Measurements from ENCODE around the gene SLAMF9. TPM values are rescaled to one million over a fixed set of nuclear protein-coding genes. Genes with fewer than 3 reads are reported as not detected.

SLAMF9 gene
- total RNA-seq, 1 experiment from 2014 or later = 0.94 TPM

DNA sequence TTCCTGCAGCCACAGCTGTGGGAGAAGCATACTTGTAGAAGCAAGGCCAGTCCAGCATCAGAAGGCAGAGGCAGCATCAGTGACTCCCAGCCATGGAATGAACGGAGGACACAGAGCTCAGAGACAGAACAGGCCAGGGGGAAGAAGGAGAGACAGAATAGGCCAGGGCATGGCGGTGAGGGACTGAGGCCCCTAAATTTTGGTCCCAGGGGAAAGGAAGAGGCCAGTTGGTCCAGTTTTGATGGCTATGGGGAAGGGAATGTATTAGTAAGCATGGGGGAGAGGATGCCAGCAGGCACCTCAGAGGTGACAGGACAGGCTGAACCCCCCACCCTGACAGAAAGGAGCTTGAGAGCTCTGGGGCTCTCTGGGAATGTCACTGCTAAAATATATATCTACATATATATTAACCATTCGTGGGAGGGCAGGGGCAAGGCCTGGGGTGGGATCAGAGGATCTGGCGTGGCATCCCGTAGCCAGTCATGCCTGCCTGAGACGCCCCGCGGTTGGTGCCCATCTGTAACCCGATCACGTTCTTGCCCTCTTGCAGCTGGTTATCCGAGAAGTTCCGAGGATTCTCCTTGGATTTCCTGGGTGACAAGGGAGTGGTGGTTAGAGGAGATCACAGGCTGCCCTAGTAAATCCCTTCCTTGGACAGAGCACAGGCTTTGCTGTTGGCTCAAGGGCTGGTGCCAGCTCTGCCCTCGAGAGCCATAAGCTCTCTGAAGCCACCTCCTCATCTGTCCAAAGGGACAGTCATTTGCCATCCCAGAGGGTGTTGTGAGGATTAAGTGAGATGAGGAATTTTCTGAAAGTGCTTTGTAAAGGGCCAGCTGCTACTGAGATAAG lies 35.5 kb downstream of the SLAMF9 start:
- ChIA-PET CTCF (no interaction called here), POLR2A (ENCODE audit: unreplicated experiment) (interaction anchor here (0.6 kb wide), 1 partner anchor 248 kb away, joined by 3 read pairs; no protein-coding TSS in a partner anchor)
- DNase-seq = no peak
- Histone ChIP-seq H3K4me2 (peak overlapping the region; percentile 47), H3K27ac (peak overlapping the region; percentile 79), H3K9me2 (ENCODE audit: insufficient read depth) (no peaks in the 10 kb centered on the region), H3K79me2 (ENCODE audit: low read depth) (peaks cover 50% of the 10 kb centered on the region), H3K4me1 (replicated peaks; ENCODE audit: insufficient read depth) (peaks cover 99% of the 10 kb centered on the region), H3K4me3 (no peak overlapping the region), H2AFZ (no peak overlapping the region), H3K27me3 (ENCODE audit: insufficient read depth, low read depth) (no peaks in the 10 kb centered on the region), H3K36me3 (ENCODE audit: low read depth) (peaks cover 28% of the 10 kb centered on the region), H3K9me3 (ENCODE audit: insufficient read depth, low read depth) (no peaks in the 10 kb centered on the region), H4K20me1 (ENCODE audit: insufficient read depth) (peaks cover 25% of the 10 kb centered on the region), H3F3A (ENCODE audit: insufficient read depth, low read depth) (peaks cover 68% of the 10 kb centered on the region)
- TF ChIP-seq CTCF (conservative IDR thresholded peaks at IDR 0.05) (no peak), EZH2 (IDR thresholded peaks at IDR 0.05; ENCODE audit: low read depth) (no peak)
- intact Hi-C loops (cut with micrococcal nuclease; ENCODE audit: unreplicated experiment) = no loop called here
- BruUV-seq (replicated peaks) = no TSS peak

DNA sequence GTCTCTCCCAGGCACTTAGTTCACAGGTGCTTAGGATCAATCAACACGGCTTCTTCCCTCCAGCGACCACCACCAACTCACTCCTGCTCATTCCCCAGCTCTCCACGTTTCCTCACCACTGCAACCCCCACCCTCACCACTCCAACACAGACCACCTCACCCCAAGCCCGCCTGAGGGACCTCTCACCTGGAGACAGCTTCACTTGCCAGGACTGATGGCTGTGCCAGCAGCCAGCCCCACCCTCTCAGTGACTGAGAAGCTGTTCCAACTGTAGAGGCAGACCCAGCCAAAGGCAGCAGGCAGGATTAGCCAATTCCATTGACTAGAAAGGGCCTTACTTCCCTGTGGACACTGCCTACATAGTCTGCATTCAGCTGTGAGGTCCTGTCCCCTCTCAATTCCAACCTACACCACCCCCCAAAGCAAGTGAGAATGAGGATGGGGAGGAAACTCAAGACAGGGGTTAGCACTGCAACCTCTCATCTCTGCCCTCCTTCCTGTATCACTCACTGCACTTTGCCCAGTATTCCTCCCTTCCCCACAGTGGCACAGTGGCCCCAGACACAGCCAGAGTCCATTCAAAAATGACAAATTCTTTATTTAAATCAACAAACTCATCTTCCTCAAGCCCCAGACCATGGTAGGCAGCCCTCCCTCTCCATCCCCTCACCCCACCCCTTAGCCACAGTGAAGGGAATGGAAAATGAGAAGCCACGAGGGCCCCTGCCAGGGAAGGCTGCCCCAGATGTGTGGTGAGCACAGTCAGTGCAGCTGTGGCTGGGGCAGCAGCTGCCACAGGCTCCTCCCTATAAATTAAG lies 36.3 kb downstream of the SLAMF9 start:
- no peak overlapping the region for H3K4me3 ChIP-seq
- intact Hi-C loops (cut with micrococcal nuclease; ENCODE audit: unreplicated experiment) = loop anchor here (2.0 kb wide), 1 partner anchor 43 kb away; no protein-coding TSS in a partner anchor
- no peak for DNase-seq
- ChIA-PET POLR2A (ENCODE audit: unreplicated experiment) (interaction anchor here (0.6 kb wide), 1 partner anchor 249 kb away, joined by 3 read pairs; no protein-coding TSS in a partner anchor), CTCF (no interaction called here)
- no peaks in the 10 kb centered on the region for H3K9me3 ChIP-seq (ENCODE audit: insufficient read depth, low read depth)
- H2AFZ ChIP-seq = no peak overlapping the region
- peaks cover 28% of the 10 kb centered on the region for H3K36me3 ChIP-seq (ENCODE audit: low read depth)
- no TSS peak for BruUV-seq (replicated peaks)
- H3K27ac ChIP-seq = peak overlapping the region; percentile 79
- H3F3A ChIP-seq (ENCODE audit: insufficient read depth, low read depth) = peaks cover 77% of the 10 kb centered on the region
- no peaks in the 10 kb centered on the region for H3K27me3 ChIP-seq (ENCODE audit: insufficient read depth, low read depth)
- H3K4me1 ChIP-seq (replicated peaks; ENCODE audit: insufficient read depth) = peaks cover 99% of the 10 kb centered on the region
- peaks cover 22% of the 10 kb centered on the region for H4K20me1 ChIP-seq (ENCODE audit: insufficient read depth)
- TF ChIP-seq EZH2 (IDR thresholded peaks at IDR 0.05; ENCODE audit: low read depth) (no peak), CTCF (conservative IDR thresholded peaks at IDR 0.05) (no peak)
- H3K79me2 ChIP-seq (ENCODE audit: low read depth) = peaks cover 42% of the 10 kb centered on the region
- no peaks in the 10 kb centered on the region for H3K9me2 ChIP-seq (ENCODE audit: insufficient read depth)
- peak overlapping the region; percentile 47 for H3K4me2 ChIP-seq
